H9 (cell line): ENCODE results near the gene TSPAN9. TPM values are rescaled to one million over a fixed set of nuclear protein-coding genes. Genes with fewer than 3 reads are reported as not detected.
A peak's percentile ranks its signal among the peaks of the same experiment; 100 is the strongest.

Source experiments
- DNase-seq: peaks from one replicate; pipeline ENCODE4 v3.0.0-alpha.2; 2017
- H2AFZ ChIP-seq: one replicate; pipeline ENCODE4 v1.6.1; 2013; ENCODE audit warnings: mild to moderate bottlenecking, low read length, control low read depth, moderate library complexity
- H2AK5ac ChIP-seq: 2 replicates; pipeline ENCODE4 v1.6.1; 2013; ENCODE audit warnings: low read length, control low read depth, mixed read lengths; ENCODE audit not compliant: insufficient read length
- H2BK120ac ChIP-seq: one replicate; pipeline ENCODE4 v1.6.1; 2013; ENCODE audit warnings: low read depth, mild to moderate bottlenecking, low read length, control low read depth, inconsistent platforms; ENCODE audit not compliant: poor library complexity, severe bottlenecking
- H2BK12ac ChIP-seq: 2 replicates; pipeline ENCODE4 v1.6.1; 2013; ENCODE audit warnings: low read length, control low read depth, mixed read lengths, low read depth; ENCODE audit not compliant: insufficient read length
- H2BK15ac ChIP-seq: 2 replicates; pipeline ENCODE4 v1.6.1; 2013; ENCODE audit warnings: low read depth, low read length, control low read depth
- H2BK20ac ChIP-seq: one replicate; pipeline ENCODE4 v1.6.1; 2013; ENCODE audit warnings: low read depth, mild to moderate bottlenecking, low read length, control low read depth, inconsistent platforms; ENCODE audit not compliant: poor library complexity, severe bottlenecking
- H2BK5ac ChIP-seq: 2 replicates; pipeline ENCODE4 v1.6.1; 2013; ENCODE audit warnings: low read length, control low read depth, mixed read lengths; ENCODE audit not compliant: insufficient read length
- H3K14ac ChIP-seq: 2 replicates; pipeline ENCODE4 v1.6.1; 2013; ENCODE audit warnings: low read length, control low read depth; ENCODE audit not compliant: insufficient read depth
- H3K18ac ChIP-seq: 2 replicates; pipeline ENCODE4 v1.6.1; 2013; ENCODE audit warnings: low read depth, mild to moderate bottlenecking, mixed read lengths, low read length, control low read depth; ENCODE audit not compliant: insufficient read length
- H3K23ac ChIP-seq: 2 replicates; pipeline ENCODE4 v1.6.1; 2013; ENCODE audit warnings: low read length, control low read depth, mixed read lengths, low read depth; ENCODE audit not compliant: insufficient read length
- H3K23me2 ChIP-seq: 2 replicates; pipeline ENCODE4 v1.6.1; 2013; ENCODE audit warnings: low read depth, mild to moderate bottlenecking, mixed read lengths, low read length, control low read depth; ENCODE audit not compliant: insufficient read length, poor library complexity, severe bottlenecking
- H3K27ac ChIP-seq: 2 replicates; pipeline ENCODE4 v1.5.1; 2013; ENCODE audit warnings: low read length, control low read depth, mixed read lengths, low read depth; ENCODE audit not compliant: insufficient read length
- H3K27me3 ChIP-seq: 2 replicates; pipeline ENCODE4 v1.6.1; 2013; ENCODE audit warnings: low read length, control low read depth, inconsistent platforms; ENCODE audit not compliant: insufficient read depth
- H3K4ac ChIP-seq: 2 replicates; pipeline ENCODE4 v1.6.1; 2013; ENCODE audit warnings: low read depth, mild to moderate bottlenecking, control low read depth, inconsistent platforms, low read length, moderate library complexity
- H3K4me1 ChIP-seq: 2 replicates; pipeline ENCODE4 v1.6.1; 2013; ENCODE audit warnings: low read length, control low read depth, inconsistent platforms; ENCODE audit not compliant: insufficient read depth
- H3K4me2 ChIP-seq: 2 replicates; pipeline ENCODE4 v1.6.1; 2013; ENCODE audit warnings: low read length, control low read depth, mixed read lengths; ENCODE audit not compliant: insufficient read length, insufficient read depth
- H3K56ac ChIP-seq: 2 replicates; pipeline ENCODE4 v1.6.1; 2013; ENCODE audit warnings: low read depth, mild to moderate bottlenecking, mixed read lengths, low read length, control low read depth; ENCODE audit not compliant: insufficient read length
- H3K79me1 ChIP-seq: 2 replicates; pipeline ENCODE4 v1.6.1; 2013; ENCODE audit warnings: low read depth, mild to moderate bottlenecking, moderate library complexity, low read length, control low read depth, inconsistent platforms; ENCODE audit not compliant: insufficient read depth, poor library complexity, severe bottlenecking
- H3K79me2 ChIP-seq: 2 replicates; pipeline ENCODE4 v1.6.1; 2013; ENCODE audit warnings: low read length, control low read depth, inconsistent platforms; ENCODE audit not compliant: insufficient read depth
- H3K9ac ChIP-seq: 2 replicates; pipeline ENCODE4 v1.6.1; 2013; ENCODE audit warnings: low read length, control low read depth, mixed read lengths; ENCODE audit not compliant: insufficient read length; ENCODE audit errors: extremely low read depth
- H3K9me3 ChIP-seq: one replicate; pipeline ENCODE4 v1.6.1; 2013; ENCODE audit warnings: low read depth, low read length, inconsistent platforms; ENCODE audit not compliant: control insufficient read depth
- H3T11ph ChIP-seq: one replicate; pipeline ENCODE4 v1.6.1; 2013; ENCODE audit warnings: mild to moderate bottlenecking, low read length, control low read depth, inconsistent platforms
- H4K20me1 ChIP-seq: one replicate; pipeline ENCODE4 v1.6.1; 2013; ENCODE audit not compliant: control insufficient read depth, insufficient read length, insufficient read depth
- H4K5ac ChIP-seq: 2 replicates; pipeline ENCODE4 v1.6.1; 2013; ENCODE audit warnings: low read depth, mild to moderate bottlenecking, mixed read lengths, low read length, control low read depth; ENCODE audit not compliant: insufficient read length
- H4K8ac ChIP-seq: replicated peaks from 2 replicates; pipeline ENCODE4 v1.6.1; 2013; ENCODE audit warnings: low read length, control low read depth, mixed read lengths, low read depth; ENCODE audit not compliant: insufficient read length
- H4K91ac ChIP-seq: 2 replicates; pipeline ENCODE4 v1.6.1; 2013; ENCODE audit warnings: low read depth, mild to moderate bottlenecking, moderate library complexity, mixed read lengths, low read length, control low read depth; ENCODE audit not compliant: insufficient read length
- H3K27ac Mint-ChIP-seq, 3 experiments: 2 replicates in 2 of 3; 3 replicates in 1 of 3; pipeline ENCODE4 v1.8.0; 2020 to 2021; ENCODE audit warnings: mixed read lengths in 3 of 3, mild to moderate bottlenecking in 1 of 3, moderate library complexity in 1 of 3
- H3K27me3 Mint-ChIP-seq: 2 replicates; pipeline ENCODE4 v1.8.0; 2021; ENCODE audit warnings: low read depth, mild to moderate bottlenecking, moderate library complexity, mixed read lengths
- H3K36me3 Mint-ChIP-seq, 3 experiments: 2 replicates in 2 of 3; 3 replicates in 1 of 3; pipeline ENCODE4 v1.8.0; 2020 to 2021; ENCODE audit warnings: low read depth in 3 of 3, mixed read lengths in 3 of 3; ENCODE audit not compliant: insufficient read depth in 1 of 3
- H3K4me1 Mint-ChIP-seq, 2 experiments: 2 replicates each; pipeline ENCODE4 v1.8.0; 2020; ENCODE audit warnings: mixed read lengths in 2 of 2
- H3K4me3 Mint-ChIP-seq, 2 experiments: 2 replicates in 1 of 2; 3 replicates in 1 of 2; pipeline ENCODE4 v1.8.0; 2020 to 2021; ENCODE audit warnings: mild to moderate bottlenecking in 2 of 2, mixed read lengths in 2 of 2, moderate library complexity in 1 of 2
- H3K9me3 Mint-ChIP-seq, 2 experiments: 2 replicates in 1 of 2; 3 replicates in 1 of 2; pipeline ENCODE4 v1.8.0; 2020; ENCODE audit warnings: mild to moderate bottlenecking in 2 of 2, mixed read lengths in 2 of 2, moderate library complexity in 1 of 2
- CTCF ChIP-seq: fragments of 200-600 bp; sonication (generic); conservative IDR thresholded peaks from 3 replicates; pipeline ENCODE4 v1.8.0; 2021; ENCODE audit warnings: antibody characterized with exemption, mild to moderate bottlenecking
- WGBS: extraction: QIAGEN DNeasy Blood & Tissue Kit; methylation state at CpG from one replicate; pipeline ENCODE4 v1.1.7; 2013; ENCODE audit warnings: missing lambda C conversion rate, low lambda C conversion rate, mixed read lengths; ENCODE audit not compliant: insufficient read length; ENCODE audit errors: extremely low coverage; 5-methylcytosine and 5-hydroxymethylcytosine counted together
- total RNA-seq: library from RNA; stranded (reverse); gene quantifications from 2 replicates; pipeline ENCODE4 v1.2.1, GENCODE V29; 2021

The TSPAN9 gene
- total RNA-seq, 1 experiment from 2014 or later, result 19.0 TPM

- Histone ChIP-seq H3K9me3 (no peaks in the 10 kb centered on the region), H3K27me3 (no peaks in the 10 kb centered on the region), H2BK20ac (no peak overlapping the region), H3K18ac (no peak overlapping the region), H2BK15ac (no peak overlapping the region), H4K20me1 (no peaks in the 10 kb centered on the region), H2BK12ac (no peak overlapping the region), H3K79me1 (no peaks in the 10 kb centered on the region), H2BK5ac (no peak overlapping the region), H3K4ac (no peak overlapping the region), H3K4me2 (no peak overlapping the region), H3K14ac (no peak overlapping the region), H4K8ac (no peak overlapping the region), H3K23ac (no peak overlapping the region), H2BK120ac (no peak overlapping the region), H3K56ac (no peak overlapping the region), H2AFZ (no peak overlapping the region), H3K79me2 (no peaks in the 10 kb centered on the region), H3K4me1 (0 out of 2 replicates have a peak, but pooled peaks cover 3% of the 10 kb centered on the region), H3K23me2 (no peaks in the 10 kb centered on the region), H4K91ac (no peak overlapping the region), H3T11ph (no peak overlapping the region), H3K27ac (no peak overlapping the region), H2AK5ac (no peak overlapping the region), H4K5ac (no peak overlapping the region), H3K9ac (no peak overlapping the region)
- peaks cover 22 to 26% of the 10 kb centered on the region in 2 experiments for H3K4me1 Mint-ChIP-seq
- no peak overlapping the region; a peak in 1 of 5 replicates for H3K4me3 Mint-ChIP-seq
- peak overlapping the region in 1 of 3 experiments; percentile 49; a peak in 1 of 7 replicates for H3K27ac Mint-ChIP-seq
- H3K27me3 Mint-ChIP-seq, result peaks cover 5% of the 10 kb centered on the region
- no peak for DNase-seq
- no peak for TF ChIP-seq CTCF
- WGBS, result no CpG with 5 or more reads among the region's 2 CpGs
- H3K36me3 Mint-ChIP-seq, result no peaks in the 10 kb centered on the region
- H3K9me3 Mint-ChIP-seq, result no peaks in the 10 kb centered on the region
These were observed 112.1 kb downstream of the TSPAN9 start for GRCh38 chr12:3189282-3189681.
